HG02973 (cell line): ENCODE results near the gene PBX1.

Experiments
- ATAC-seq: cut with Tn5 transposase; IDR thresholded peaks from one replicate; pipeline ENCODE4 v1.9.1; 2021; ENCODE audit warnings: moderate library complexity; ENCODE audit not compliant: unreplicated experiment

The PBX1 gene

GRCh38 chr1:164662462-164662861 lies 103.5 kb downstream of the PBX1 start:
- ATAC-seq = no peak

DNA sequence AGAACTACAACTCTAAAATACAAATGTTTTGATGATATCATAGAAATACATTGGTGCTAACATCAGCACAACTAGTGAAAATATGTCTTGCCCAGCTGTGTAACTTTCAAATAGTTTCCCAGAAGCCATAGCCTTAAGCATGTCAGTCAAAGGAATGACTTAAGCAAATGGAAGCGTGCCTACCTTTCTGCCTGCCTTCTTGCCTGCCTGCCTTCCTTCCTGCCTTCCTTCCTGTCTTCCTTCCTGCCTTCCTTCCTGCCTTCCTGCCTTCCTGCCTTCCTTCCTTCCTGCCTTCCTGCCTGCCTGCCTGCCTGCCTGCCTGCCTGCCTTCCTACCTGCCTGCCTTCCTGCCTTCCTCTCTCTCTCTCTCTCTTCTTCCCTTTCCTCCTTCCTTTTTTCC lies 104.0 kb downstream of the PBX1 start:
- ATAC-seq = no peak

GRCh38 chr1:164664127-164664526 lies 105.1 kb downstream of the PBX1 start:
- ATAC-seq = no peak

GRCh38 chr1:164667001-164667400 lies 108.0 kb downstream of the PBX1 start:
- ATAC-seq = no peak

DNA sequence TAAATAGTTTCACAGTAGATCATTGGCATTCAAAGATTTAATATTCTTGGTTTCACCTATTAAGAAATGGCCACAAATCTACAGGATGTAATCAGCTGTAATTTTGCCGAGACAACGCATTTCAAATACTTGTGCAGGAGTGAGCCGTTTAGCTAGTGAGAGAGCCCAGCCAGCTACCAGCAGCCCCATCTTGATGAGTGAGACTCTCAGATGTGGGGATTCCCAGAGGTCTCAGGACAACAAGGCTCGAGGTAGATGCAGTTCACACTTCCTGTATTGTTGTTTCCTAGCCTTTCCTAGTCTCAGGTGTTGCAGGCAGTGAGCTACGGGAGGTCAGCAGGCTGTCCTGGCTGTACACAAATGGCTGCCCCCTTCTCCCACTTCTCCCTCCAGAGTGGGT lies 108.6 kb downstream of the PBX1 start:
- no peak for ATAC-seq

DNA sequence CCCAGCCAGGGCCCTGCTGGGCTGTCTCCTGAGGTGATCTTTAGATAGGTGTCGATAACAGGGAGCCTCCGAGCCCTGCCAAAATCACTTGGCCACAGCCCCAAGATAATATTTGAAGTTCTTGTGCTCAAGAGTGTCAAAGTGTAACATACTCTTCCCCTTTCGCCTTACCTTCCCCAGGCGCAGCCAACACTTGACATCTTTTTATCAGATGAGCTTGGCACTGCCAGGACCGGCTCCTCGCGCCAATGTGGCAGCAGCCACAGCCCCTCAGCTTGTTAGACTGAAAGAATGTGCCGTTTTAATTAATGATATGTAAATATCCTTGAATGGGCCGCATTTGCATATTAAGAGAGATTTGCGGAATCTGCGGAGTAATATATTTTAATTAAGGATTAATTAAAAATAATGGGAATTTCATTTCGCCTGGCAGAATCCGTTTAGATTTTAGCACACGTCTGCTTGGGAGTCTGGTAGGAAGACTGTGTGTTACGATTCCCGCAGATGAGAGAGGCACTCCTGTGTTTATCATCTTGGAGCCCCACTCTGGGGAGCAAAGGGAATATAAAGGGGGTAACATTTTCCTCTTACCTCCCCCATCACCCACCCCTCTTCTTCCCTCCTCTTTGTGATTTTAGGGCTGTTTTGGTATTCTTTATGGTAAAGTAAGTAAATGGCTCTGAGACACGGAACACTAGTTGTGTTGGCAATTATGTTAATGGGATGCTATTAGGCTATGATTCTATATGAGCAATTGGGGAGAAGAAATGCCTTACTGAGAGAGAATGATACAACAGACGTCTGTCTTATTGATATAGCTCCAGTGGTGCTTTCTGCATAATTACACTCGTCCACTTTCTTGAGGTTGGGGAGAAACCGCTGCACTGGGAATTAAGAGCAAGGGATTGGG lies 109.8 kb downstream of the PBX1 start:
- ATAC-seq = no peak

DNA sequence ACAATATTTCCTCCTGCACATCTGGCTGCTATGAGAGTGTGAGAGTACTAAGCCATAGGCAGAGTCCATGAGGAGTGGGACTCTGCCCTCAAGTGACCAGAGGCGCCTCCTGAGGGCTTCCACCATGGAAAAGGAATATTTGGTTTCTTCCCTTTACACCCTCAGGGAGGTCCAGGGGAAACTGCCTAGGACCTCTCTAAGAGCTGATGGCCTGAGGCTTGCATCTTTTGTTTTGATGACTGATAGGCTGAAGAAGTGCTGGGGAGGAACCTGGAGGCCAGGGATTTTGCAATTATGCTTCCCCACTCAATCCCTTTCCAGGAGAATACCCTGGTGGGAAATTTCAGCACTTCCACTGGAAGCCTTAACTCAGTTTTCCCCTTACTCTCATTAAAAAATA lies 111.0 kb downstream of the PBX1 start:
- no peak for ATAC-seq

DNA sequence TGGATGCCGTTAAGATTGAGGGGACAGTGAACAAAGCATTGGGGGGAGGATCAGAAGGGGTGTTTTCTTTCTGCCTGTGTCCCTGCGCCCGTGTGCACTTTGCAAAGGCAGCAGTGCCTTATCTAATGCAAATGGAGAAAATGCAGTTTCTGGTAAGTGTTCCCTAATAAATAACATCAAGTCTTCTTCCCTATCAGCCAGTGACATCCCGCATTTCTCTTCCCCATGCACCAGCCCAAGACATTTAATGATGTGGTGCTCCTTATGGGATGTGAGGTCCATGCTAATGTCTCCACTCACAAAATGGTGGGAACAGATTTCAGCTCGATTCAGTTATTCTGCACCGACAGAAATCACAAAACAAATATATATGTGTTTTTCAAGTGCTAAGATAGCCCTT lies 111.8 kb downstream of the PBX1 start:
- ATAC-seq = no peak

- ATAC-seq = no peak
Measured at GRCh38 chr1:164671323-164671965, 112.5 kb downstream of the PBX1 start.

- no peak for ATAC-seq
Measured at GRCh38 chr1:164671966-164672571, 113.1 kb downstream of the PBX1 start.

DNA sequence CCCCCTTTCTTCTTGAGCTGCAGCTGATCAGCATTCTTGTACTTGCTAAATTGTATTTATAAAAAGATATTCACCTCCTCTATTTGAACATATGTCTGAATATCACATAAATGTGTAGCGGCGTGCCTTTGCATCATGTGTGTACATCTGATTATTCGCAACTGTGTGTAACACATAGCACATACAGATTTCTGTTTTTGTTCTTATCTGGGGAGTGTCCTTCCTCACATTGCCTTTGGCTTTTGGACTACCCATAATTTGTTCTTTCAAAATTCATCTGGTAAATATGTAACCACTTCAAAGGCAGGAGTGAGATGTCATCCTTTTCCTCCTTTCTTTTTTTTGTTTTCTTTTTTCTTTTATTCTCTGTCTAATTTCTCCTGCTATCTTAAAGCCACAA lies 113.6 kb downstream of the PBX1 start:
- ATAC-seq = no peak

DNA sequence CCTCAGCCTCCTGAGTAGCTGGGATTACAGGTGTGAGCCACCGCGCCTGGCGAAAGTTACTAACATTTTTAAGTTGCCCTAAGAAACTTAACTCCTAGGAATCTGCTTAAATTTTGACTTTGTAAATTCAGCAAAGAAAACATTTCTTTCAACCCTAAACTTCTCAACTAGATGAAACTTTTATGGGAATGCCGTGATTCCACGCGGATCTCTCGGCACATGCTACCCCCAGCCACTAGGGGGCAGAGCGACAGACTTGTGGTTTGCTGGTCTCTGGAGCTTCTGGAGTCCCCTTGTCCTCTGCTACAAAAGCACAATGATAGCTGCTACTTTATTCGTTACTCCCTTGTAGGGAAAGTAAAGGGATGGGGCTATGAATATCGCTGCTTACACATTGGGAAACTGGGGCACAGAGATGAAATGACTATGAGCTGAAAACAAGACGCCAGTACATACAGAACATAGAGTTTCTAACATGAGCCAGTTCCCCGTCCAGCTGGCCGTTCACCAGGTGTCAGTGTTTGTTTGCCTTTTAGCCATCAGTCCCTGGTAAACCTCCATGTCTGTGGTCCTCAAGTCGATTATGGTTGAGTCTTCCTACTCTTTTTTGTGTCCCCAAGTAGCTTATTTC lies 114.7 kb downstream of the PBX1 start:
- ATAC-seq = no peak

DNA sequence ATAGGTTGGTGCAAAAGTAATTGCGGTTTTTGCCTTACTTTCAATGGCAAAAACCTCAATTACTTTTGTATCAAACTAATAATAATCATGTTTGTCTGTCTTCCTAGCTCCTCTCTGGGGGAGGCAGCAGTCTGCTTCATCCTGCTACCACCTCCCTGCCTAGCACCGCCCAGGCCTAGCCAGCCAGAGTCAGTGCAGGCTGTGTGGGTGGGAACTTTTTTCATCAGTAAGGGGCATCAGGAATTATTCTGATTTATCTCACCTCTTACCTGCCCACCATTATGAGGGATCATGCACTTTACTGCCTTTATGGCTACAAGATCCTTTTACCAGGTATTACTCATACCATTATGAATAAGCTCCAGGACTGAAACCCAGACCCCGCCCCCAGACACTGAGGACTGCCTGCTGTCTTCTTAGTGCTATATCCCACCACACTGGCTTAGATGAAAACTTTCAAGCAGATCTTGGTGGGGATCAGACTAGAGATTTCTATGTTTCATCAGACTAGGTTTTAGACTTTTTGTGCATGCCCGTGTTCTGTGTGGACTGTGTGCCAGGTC lies 116.4 kb downstream of the PBX1 start:
- ATAC-seq = no peak

DNA sequence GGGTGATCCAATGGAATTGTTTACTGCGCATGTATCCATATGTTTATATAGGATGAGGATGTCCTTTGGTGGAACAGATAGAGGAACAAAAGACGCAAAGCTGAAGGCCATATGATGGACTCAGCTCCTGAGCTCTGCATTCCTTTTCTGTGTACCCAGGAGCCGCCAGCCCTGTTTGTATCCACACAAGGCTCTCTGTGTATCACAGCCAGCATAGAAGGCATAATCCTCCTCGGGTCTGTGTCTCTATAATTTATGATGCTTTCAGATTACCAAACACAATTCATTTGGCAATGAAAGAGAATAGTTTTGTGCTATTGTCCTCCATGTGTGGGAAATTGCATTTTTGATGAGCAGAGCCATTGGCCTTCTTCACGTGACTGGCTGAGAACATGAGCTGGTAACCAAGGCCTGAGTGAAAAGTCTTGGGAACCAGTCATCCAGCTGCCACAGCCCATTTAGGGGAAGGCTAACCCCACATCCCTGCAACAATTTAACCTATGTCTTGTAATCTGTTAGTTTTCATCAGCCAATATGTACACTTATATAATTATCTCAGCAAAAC lies 119.2 kb downstream of the PBX1 start:
- no peak for ATAC-seq

- no peak for ATAC-seq
Measured at GRCh38 chr1:164682570-164682969, 123.6 kb downstream of the PBX1 start.

DNA sequence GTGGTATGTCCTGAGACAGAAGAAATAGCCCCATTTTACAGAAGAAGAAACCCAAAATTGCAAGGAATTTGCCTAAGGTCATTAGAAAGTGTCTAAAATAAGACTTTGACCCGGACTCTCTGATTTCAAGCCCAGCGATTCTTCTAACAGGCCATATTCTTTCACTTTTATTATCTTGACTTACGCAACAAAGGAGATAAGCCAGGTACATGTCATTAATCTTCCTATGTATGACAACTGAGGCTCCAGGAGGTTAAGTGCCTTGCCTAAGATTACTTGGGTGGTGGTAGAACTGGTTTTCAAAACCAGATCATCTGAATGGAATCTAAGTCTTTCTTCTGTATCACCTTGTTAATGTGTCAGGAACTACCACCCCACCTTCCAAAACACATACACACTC lies 124.3 kb downstream of the PBX1 start:
- ATAC-seq = no peak

GRCh38 chr1:164685266-164686035 lies 126.5 kb downstream of the PBX1 start:
- ATAC-seq = no peak

DNA sequence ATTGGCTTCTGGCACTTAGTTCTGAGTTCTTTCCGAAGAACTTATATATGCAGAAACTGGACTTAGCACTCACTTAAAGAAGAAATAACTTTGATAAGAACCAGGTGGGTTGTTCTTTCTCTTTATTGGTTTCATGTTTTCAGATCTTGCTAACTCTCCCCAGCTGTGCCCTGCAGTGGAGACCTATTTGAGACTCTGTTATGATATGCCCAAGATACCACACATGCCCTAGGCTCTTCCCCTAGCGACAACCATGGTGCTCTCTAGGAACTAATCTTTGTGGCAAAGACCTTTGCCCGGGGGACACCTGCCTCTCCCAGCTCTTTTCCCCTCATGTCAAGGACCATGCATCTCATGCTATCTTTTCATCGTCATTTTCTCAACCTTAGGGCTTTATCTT lies 128.8 kb downstream of the PBX1 start:
- ATAC-seq = no peak

- no peak for ATAC-seq
Measured at GRCh38 chr1:164688791-164689190, 129.8 kb downstream of the PBX1 start.
